B cell (primary cell): ENCODE data around the gene TMEM107. TPM values are rescaled to one million over a fixed set of nuclear protein-coding genes. Genes with fewer than 3 reads are reported as not detected.
A peak's percentile ranks its signal among the peaks of the same experiment; 100 is the strongest.

Experiments
- ATAC-seq: fragments of 200-7000 bp; cut with Tn5 transposase; one replicate; pipeline ENCODE4 v1.10.0; 2021; ENCODE audit warnings: low read depth, mild to moderate bottlenecking, moderate number of reproducible peaks, moderate library complexity
- CTCF ChIA-PET: fragments of 350-600 bp; sonication (Branson Sonifier 250); formaldehyde crosslinking; loops from one replicate; lab custom pipeline; 2021; ENCODE audit warnings: antibody characterized with exemption, inconsistent platforms; lab: Charles Lee
- POLR2A ChIA-PET: fragments of 350-600 bp; sonication (Branson Sonifier 250); formaldehyde crosslinking; loops from one replicate; lab custom pipeline; 2021; ENCODE audit warnings: antibody characterized with exemption; lab: Charles Lee
- DNase-seq: peaks from one replicate; pipeline ENCODE4 v3.0.0; 2013
- H2AFZ ChIP-seq: 2 replicates; pipeline ENCODE4 v1.6.1; 2012; ENCODE audit warnings: mild to moderate bottlenecking, low read depth, low read length; ENCODE audit not compliant: insufficient read depth, poor library complexity, severe bottlenecking
- H3K27ac ChIP-seq, 2 donors: 1 replicate in 1 of 2; 2 replicates in 1 of 2; pipeline ENCODE4 v1.5.1; 2012 to 2013; ENCODE audit warnings: low read length in 2 of 2, mild to moderate bottlenecking in 2 of 2, moderate library complexity in 1 of 2
- H3K27me3 ChIP-seq, 4 experiments: fragments of 200-600 bp in 1 of 4; sonication (generic) in 1 of 4; replicated peaks in 1 of 4; 1 replicate in 2 of 4; 2 replicates in 2 of 4; pipeline versions ENCODE4 v1.6.1 to v1.7.0; 2013 to 2016; ENCODE audit warnings: low read length in 3 of 4, mild to moderate bottlenecking in 2 of 4, mixed read lengths in 1 of 4, moderate library complexity in 1 of 4; ENCODE audit not compliant: insufficient read depth in 4 of 4, control insufficient read depth in 3 of 4; ENCODE audit errors: control extremely low read depth in 1 of 4
- H3K36me3 ChIP-seq, 2 experiments: replicated peaks in 1 of 2; 1 replicate in 1 of 2; 2 replicates in 1 of 2; pipeline versions ENCODE4 v1.6.1 to v1.7.1; 2013; ENCODE audit warnings: low read length in 1 of 2; ENCODE audit not compliant: insufficient read depth in 2 of 2, control insufficient read depth in 1 of 2; ENCODE audit errors: control extremely low read depth in 1 of 2, extremely low read depth in 1 of 2
- H3K4me1 ChIP-seq, 2 donors: fragments of 200-600 bp in 1 of 2; sonication (generic) in 1 of 2; 1 replicate in 1 of 2; 2 replicates in 1 of 2; pipeline versions ENCODE4 v1.5.1 to v1.6.1; 2013 to 2017; ENCODE audit warnings: low read length in 2 of 2; ENCODE audit not compliant: control insufficient read depth in 2 of 2, insufficient read depth in 2 of 2
- H3K4me2 ChIP-seq: replicated peaks from 2 replicates; pipeline ENCODE3; 2012; ENCODE audit warnings: mild to moderate bottlenecking, low read depth, low read length; ENCODE audit not compliant: poor library complexity, severe bottlenecking
- H3K4me3 ChIP-seq, 5 experiments: fragments of 200-600 bp in 1 of 5; sonication (generic) in 1 of 5; 1 replicate in 3 of 5; 2 replicates in 2 of 5; pipeline versions ENCODE4 v1.5.1 to v1.7.0; 2011 to 2016; ENCODE audit warnings: low read length in 4 of 5, mild to moderate bottlenecking in 4 of 5, low read depth in 2 of 5, control low read depth in 1 of 5, moderate library complexity in 1 of 5; ENCODE audit not compliant: insufficient read depth in 1 of 5; ENCODE audit errors: control extremely low read depth in 1 of 5, extremely low read depth in 1 of 5
- H3K79me2 ChIP-seq: fragments of 200-600 bp; sonication (generic); one replicate; pipeline ENCODE4 v1.6.0; 2016; ENCODE audit warnings: low read length; ENCODE audit not compliant: control insufficient read depth, insufficient read depth
- H3K9ac ChIP-seq: fragments of 200-600 bp; sonication (generic); 2 replicates; pipeline ENCODE4 v1.6.1; 2017; ENCODE audit warnings: mild to moderate bottlenecking, low read length, moderate library complexity
- H3K9me3 ChIP-seq, 3 donors: one replicate each; pipeline versions ENCODE4 v1.6.1 to v1.7.1; 2013; ENCODE audit warnings: low read length in 2 of 3; ENCODE audit not compliant: control insufficient read depth in 2 of 3, insufficient read depth in 1 of 3; ENCODE audit errors: control extremely low read depth in 1 of 3
- H4K20me1 ChIP-seq: 2 replicates; pipeline ENCODE4 v1.6.0; 2012; ENCODE audit warnings: mild to moderate bottlenecking, low read length; ENCODE audit not compliant: insufficient read depth, control insufficient read depth, poor library complexity, severe bottlenecking
- H3K27ac Mint-ChIP-seq: one replicate; pipeline ENCODE4 v1.8.0; 2021; ENCODE audit warnings: mixed read lengths
- H3K27me3 Mint-ChIP-seq: one replicate; pipeline ENCODE4 v1.8.0; 2021; ENCODE audit warnings: mixed read lengths
- H3K4me1 Mint-ChIP-seq: one replicate; pipeline ENCODE4 v1.8.0; 2021; ENCODE audit warnings: mixed read lengths
- H3K4me3 Mint-ChIP-seq: one replicate; pipeline ENCODE4 v1.8.0; 2021; ENCODE audit warnings: mixed read lengths
- H3K9me3 Mint-ChIP-seq: one replicate; pipeline ENCODE4 v1.8.0; 2022; ENCODE audit warnings: mixed read lengths; ENCODE audit not compliant: insufficient read depth
- CTCF ChIP-seq: fragments of 200-600 bp; IDR thresholded peaks from one replicate; pipeline ENCODE4 v1.8.0; 2022; ENCODE audit warnings: antibody characterized with exemption, mild to moderate bottlenecking
- EZH2 ChIP-seq: IDR thresholded peaks from 2 replicates; pipeline ENCODE4 v1.6.1; 2012; ENCODE audit warnings: borderline replicate concordance, low read depth, mild to moderate bottlenecking, moderate library complexity, low read length; ENCODE audit not compliant: insufficient read depth, poor library complexity, severe bottlenecking
- whole genome bisulfite sequencing: methylation state at CpG from one replicate; pipeline ENCODE4 v1.1.5; 2013; ENCODE audit warnings: missing lambda C conversion rate; ENCODE audit not compliant: insufficient coverage; 5-methylcytosine and 5-hydroxymethylcytosine counted together
- intact Hi-C: fragments of 100-400 bp; cut with micrococcal nuclease; formaldehyde crosslinking; loops from one replicate; pipeline ENCODE4 v1.10.0; 2022
- polyA plus RNA-seq: library from polyadenylated mRNA; depleted of rRNA; stranded (reverse); fragments of >200 nt; gene quantifications from 2 replicates; pipeline ENCODE4 v1.2.3, GENCODE V29; 2012
- total RNA-seq, 2 donors: library from RNA; stranded (reverse); fragments of 120-200 nt in 1 of 2; gene quantifications; 1 replicate in 1 of 2; 2 replicates in 1 of 2; pipeline versions ENCODE4 v1.2.3 to v1.2.4, GENCODE V29; 2013 to 2022

The TMEM107 gene
- total and polyA plus RNA-seq, 2 donors (not counting 1 experiment from before 2014, with no cell fraction given): 13.3 to 30.3 TPM

GRCh38 chr17:8140065-8141029 lies 35.8 kb downstream of the TMEM107 start:
- peak; percentile 58 for DNase-seq
- WGBS: 96% methylated on average over 12 of the region's 18 CpGs
- peaks cover 0 to 38% of the 10 kb centered on the region in 2 experiments for H3K36me3 ChIP-seq

More at GRCh38 chr17:8140065-8141029, 35.8 kb downstream of the TMEM107 start:
- Mint-ChIP-seq H3K4me1 (peaks cover 2% of the 10 kb centered on the region), H3K27ac (peak overlapping the region; percentile 10), H3K4me3 (no peak overlapping the region), H3K9me3 (no peaks in the 10 kb centered on the region), H3K27me3 (no peaks in the 10 kb centered on the region)
- Histone ChIP-seq H3K4me2 (peak overlapping the region; percentile 70), H3K27ac (no peak overlapping the region), H3K9ac (no peak overlapping the region), H3K4me1 (peaks cover 10 to 20% of the 10 kb centered on the region in 2 donors), H3K27me3 (no peaks in the 10 kb centered on the region), H3K79me2 (no peaks in the 10 kb centered on the region), H4K20me1 (peaks cover 7% of the 10 kb centered on the region), H2AFZ (no peak overlapping the region), H3K9me3 (no peaks in the 10 kb centered on the region), H3K4me3 (no peak overlapping the region)
- ATAC-seq: no peak
- TF ChIP-seq CTCF (no peak), EZH2 (no peak)
- CTCF ChIA-PET: interaction anchor here (0.6 to 7.2 kb wide), 10 partner anchors 10 to 80 kb away, joined by 3 to 86 read pairs (median 6); partner anchors contain the start of genes ALOXE3 and VAMP2
- POLR2A ChIA-PET: interaction anchor here (0.6 to 2.8 kb wide), 10 partner anchors 11 to 81 kb away, joined by 3 to 36 read pairs (median 10); partner anchors contain the start of genes BORCS6, HES7 and PER1
- intact Hi-C loops: no loop called here
